Uterus (tissue), 2 donors: ENCODE measurements around the gene AUTS2.

Source experiments
- POLR2A ChIP-seq, 2 donors: fragments of 450-650 bp; IDR thresholded peaks; one replicate each; pipeline ENCODE4 v1.6.1; 2016; ENCODE audit warnings: antibody characterized with exemption in 2 of 2, mild to moderate bottlenecking in 1 of 2, moderate library complexity in 1 of 2
- TF ChIP-seq, protein P1 (sequence below), 4 experiments: fragments of 200-600 bp in 2 of 4; fragments of 450-650 bp in 2 of 4; sonication (generic) in 2 of 4; IDR thresholded peaks; one replicate each; pipeline ENCODE4 v1.5.1; 2016 to 2019; ENCODE audit warnings: antibody characterized with exemption in 4 of 4, mild to moderate bottlenecking in 2 of 4, moderate library complexity in 1 of 4

DNA sequence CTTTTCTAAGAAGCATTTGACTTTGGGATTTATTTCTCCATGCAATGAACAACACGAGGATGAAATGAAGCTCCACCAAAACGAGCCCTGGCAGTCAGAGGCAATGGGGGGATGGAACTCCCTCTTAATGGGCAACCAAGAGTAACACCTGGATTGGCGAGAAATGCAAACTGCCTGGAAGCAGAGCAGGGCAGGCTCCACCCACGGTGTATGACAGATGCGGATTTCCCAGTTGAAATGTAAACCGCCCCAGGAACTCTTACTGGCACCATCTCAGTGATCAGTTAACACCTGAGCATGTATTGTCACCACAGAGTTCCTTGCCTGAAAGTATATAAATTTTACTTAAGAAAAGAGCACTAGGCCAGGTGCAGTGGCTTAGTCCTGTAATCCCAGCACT is 47.3 kb upstream of the AUTS2 start:
- TF ChIP-seq, protein P1, sequence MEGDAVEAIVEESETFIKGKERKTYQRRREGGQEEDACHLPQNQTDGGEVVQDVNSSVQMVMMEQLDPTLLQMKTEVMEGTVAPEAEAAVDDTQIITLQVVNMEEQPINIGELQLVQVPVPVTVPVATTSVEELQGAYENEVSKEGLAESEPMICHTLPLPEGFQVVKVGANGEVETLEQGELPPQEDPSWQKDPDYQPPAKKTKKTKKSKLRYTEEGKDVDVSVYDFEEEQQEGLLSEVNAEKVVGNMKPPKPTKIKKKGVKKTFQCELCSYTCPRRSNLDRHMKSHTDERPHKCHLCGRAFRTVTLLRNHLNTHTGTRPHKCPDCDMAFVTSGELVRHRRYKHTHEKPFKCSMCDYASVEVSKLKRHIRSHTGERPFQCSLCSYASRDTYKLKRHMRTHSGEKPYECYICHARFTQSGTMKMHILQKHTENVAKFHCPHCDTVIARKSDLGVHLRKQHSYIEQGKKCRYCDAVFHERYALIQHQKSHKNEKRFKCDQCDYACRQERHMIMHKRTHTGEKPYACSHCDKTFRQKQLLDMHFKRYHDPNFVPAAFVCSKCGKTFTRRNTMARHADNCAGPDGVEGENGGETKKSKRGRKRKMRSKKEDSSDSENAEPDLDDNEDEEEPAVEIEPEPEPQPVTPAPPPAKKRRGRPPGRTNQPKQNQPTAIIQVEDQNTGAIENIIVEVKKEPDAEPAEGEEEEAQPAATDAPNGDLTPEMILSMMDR (IDR thresholded peaks at IDR 0.05): no peak
- no peak for TF ChIP-seq POLR2A (IDR thresholded peaks at IDR 0.05)
